ENCODE results near the gene LAMP1. TPM values are rescaled to one million over a fixed set of nuclear protein-coding genes. Genes with fewer than 3 reads are reported as not detected.

LAMP1 gene
- total and polyA plus RNA-seq, 2 of the 4 experiments (the other 2 are of a cell fraction): 60.6 to 229 TPM

DNA sequence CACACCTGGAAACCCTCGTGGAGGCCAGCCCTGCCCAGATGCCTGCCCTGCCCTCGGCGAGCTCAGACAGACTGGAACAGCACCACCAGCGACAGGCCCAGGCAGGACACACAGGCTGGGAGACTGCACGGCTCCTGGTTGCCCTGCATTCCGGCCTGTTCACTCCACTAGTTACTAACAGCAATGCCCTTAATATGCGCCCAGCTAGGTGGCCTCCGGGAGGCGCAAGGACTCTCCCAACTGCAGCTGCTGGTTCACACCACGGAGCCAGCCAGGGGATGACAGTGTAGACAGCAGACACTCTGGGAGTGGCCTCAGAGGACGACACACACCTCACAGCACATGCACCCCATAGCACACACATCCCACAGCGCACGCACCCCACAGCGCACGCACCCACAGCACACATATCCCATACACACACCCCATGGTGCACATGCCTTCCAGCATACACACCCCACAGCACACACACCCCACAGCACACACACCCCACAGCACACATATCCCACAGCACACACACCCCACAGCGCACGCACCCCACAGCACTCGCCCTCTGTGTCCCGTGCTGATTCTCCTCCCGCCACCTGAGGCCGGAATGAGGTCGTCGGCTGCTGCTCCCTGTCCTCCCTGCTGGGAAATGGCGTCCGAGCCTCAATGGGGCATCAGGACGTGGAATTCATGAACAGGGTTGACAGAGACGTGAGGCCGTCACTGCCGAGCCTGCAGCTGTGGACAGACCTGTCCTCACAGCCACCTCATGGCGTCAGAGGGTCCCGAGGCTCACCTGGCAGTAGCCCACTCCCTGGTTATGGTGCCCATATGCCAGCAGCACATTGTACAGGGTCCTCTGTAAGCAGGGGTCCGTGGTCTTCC, 53.3 kb downstream of the LAMP1 start:
- H3K36me3 ChIP-seq (ENCODE audit: control insufficient read depth, insufficient read depth, low read length): no peaks in the 10 kb centered on the region
- ChIA-PET CTCF (no interaction called here), POLR2A (ENCODE audit: unreplicated experiment) (no interaction called here)
- no peak overlapping the region for H4K91ac ChIP-seq (ENCODE audit: insufficient read depth, low read depth, low read length)
- ATAC-seq (ENCODE audit: low read depth) (peak; percentile 17; the same call in 1 of the 2 replicates), DNase-seq (no peak)
- H3K9ac ChIP-seq (ENCODE audit: low read depth, low read length): no peak overlapping the region
- 83% methylated on average over 25 of the region's 32 CpGs; no CpG with 5 or more reads in 1 of the 2 experiments for WGBS, 2 experiments (ENCODE audit: extremely low coverage in 2 of 2, insufficient read length in 1 of 2)
- H3K9me1 ChIP-seq (ENCODE audit: insufficient read depth, low read length): no peaks in the 10 kb centered on the region
- peaks cover 11% of the 10 kb centered on the region for H3K9me3 ChIP-seq (ENCODE audit: control insufficient read depth, insufficient read depth, low read length)
- H3K79me1 ChIP-seq (ENCODE audit: low read depth in 1 of 2, low read length in 2 of 2): no peaks in the 10 kb centered on the region
- no peak overlapping the region for H4K5ac ChIP-seq (ENCODE audit: low read depth, low read length)
- H3K4ac ChIP-seq (ENCODE audit: low read depth, low read length): no peak overlapping the region
- H2BK5ac ChIP-seq (ENCODE audit: low read depth, low read length, poor library complexity, severe bottlenecking): no peak overlapping the region
- no peak overlapping the region for H2AK5ac ChIP-seq (ENCODE audit: low read depth, low read length)
- no peak overlapping the region for H3K4me2 ChIP-seq (ENCODE audit: low read depth, low read length)
- no peaks in the 10 kb centered on the region; the same call in 1 of the 2 replicates for H3K4me1 ChIP-seq (ENCODE audit: control insufficient read depth, insufficient read depth, low read length)
- no peak overlapping the region for H3K4me3 ChIP-seq (ENCODE audit: insufficient read depth, low read depth, low read length)
- peaks cover 3% of the 10 kb centered on the region; the same call in 1 of the 2 replicates for H3K27me3 ChIP-seq (ENCODE audit: control insufficient read depth, insufficient read depth, low read length)
- H2AFZ ChIP-seq (replicated peaks; ENCODE audit: low read length, poor library complexity): peak overlapping the region; percentile 7
- no peak overlapping the region for H2BK20ac ChIP-seq (ENCODE audit: low read depth, low read length)
- no peak overlapping the region for H3K56ac ChIP-seq (ENCODE audit: extremely low read depth, insufficient read depth, low read length)
- no peak overlapping the region for H2BK120ac ChIP-seq (ENCODE audit: low read depth, low read length)
- H2AK9ac ChIP-seq (replicated peaks; ENCODE audit: low read depth, low read length, poor library complexity): no peak overlapping the region
- H4K8ac ChIP-seq (ENCODE audit: low read depth in 2 of 2, low read length in 2 of 2): no peak overlapping the region
- intact Hi-C loops (cut with micrococcal nuclease) (no loop called here), dilution Hi-C loops (cut with HindIII; ENCODE audit: low sequenced_read_pairs, unreplicated experiment) (no loop called here), in situ Hi-C loops (cut with MboI; ENCODE audit: low sequenced_read_pairs) (no loop called here)
- TF ChIP-seq RFX5 (IDR thresholded peaks at IDR 0.05; ENCODE audit: low read depth, low read length) (no peak), SMC3 (IDR thresholded peaks at IDR 0.05; ENCODE audit: low read depth, low read length) (peak; percentile 9; the same call in 1 of the 2 replicates)
- no peak overlapping the region for H3K27ac ChIP-seq (ENCODE audit: insufficient read depth, low read length)
- H3K14ac ChIP-seq (replicated peaks; ENCODE audit: low read depth, low read length): no peak overlapping the region
- no peak overlapping the region for H2BK15ac ChIP-seq (ENCODE audit: low read depth, low read length)
- H4K20me1 ChIP-seq (ENCODE audit: insufficient read depth, low read length): no peaks in the 10 kb centered on the region
- H3K23ac ChIP-seq (ENCODE audit: low read depth, low read length): no peak overlapping the region
- BruUV-seq (replicated peaks): no TSS peak
- no peak overlapping the region for H3K18ac ChIP-seq (ENCODE audit: low read depth, low read length)
